HCT116 (cell line): Measurements from ENCODE around the gene FBXO34. TPM values are rescaled to one million over a fixed set of nuclear protein-coding genes. Genes with fewer than 3 reads are reported as not detected.

Experiments used
- ATAC-seq: fragments of 200-7000 bp; cut with Tn5 transposase; 2 replicates; pipeline ENCODE4 v1.9.1; 2020; ENCODE audit warnings: mild to moderate bottlenecking, moderate library complexity
- BruUV-seq: library from RNA; stranded (reverse); fragments of 400-500 nt; replicated peaks from 2 replicates; lab custom pipeline; 2021; lab: Mats Ljungman, UMichigan
- CTCF ChIA-PET: fragments of 300-600 bp; sonication (Branson Sonifier 250); formaldehyde crosslinking; loops from one replicate; lab custom pipeline; 2021; ENCODE audit warnings: antibody characterized with exemption; lab: Charles Lee
- POLR2A ChIA-PET: fragments of 300-600, 350-600 bp; sonication (Branson Sonifier 250); formaldehyde crosslinking; loops from one replicate; lab custom pipeline; 2021; ENCODE audit warnings: antibody characterized with exemption; lab: Charles Lee
- RAD21 ChIA-PET, 2 experiments: fragments of 300-600 bp; sonication (Branson Sonifier 250); formaldehyde crosslinking; loops; one replicate each; lab custom pipeline; 2023; ENCODE audit warnings: low total read pairs in 2 of 2; ENCODE audit not compliant: uncharacterized antibody in 2 of 2, unreplicated experiment in 2 of 2, low non-redundant PET in 1 of 2; lab: Charles Lee
- DNase-seq: peaks from one replicate; pipeline ENCODE4 v3.0.0-alpha.2; 2010; ENCODE audit warnings: low read depth, low spot score
- H2AFZ ChIP-seq: fragments of 200-600 bp; shearing (Covaris generic), sonication (generic); 2 replicates; pipeline ENCODE4 v1.6.1; 2017; ENCODE audit warnings: low read depth, mixed run types, mixed read lengths, antibody characterized with exemption, low read length; ENCODE audit not compliant: poor library complexity, severe bottlenecking
- H3K27ac ChIP-seq: 2 replicates; pipeline ENCODE4 v1.5.1; 2012; ENCODE audit warnings: low read depth, low read length
- H3K27me3 ChIP-seq: fragments of 200-600 bp; sonication (generic); 2 replicates; pipeline ENCODE4 v1.6.1; 2016; ENCODE audit warnings: mixed run types, low read length, mixed read lengths; ENCODE audit not compliant: insufficient read depth
- H3K36me3 ChIP-seq, 2 experiments: fragments of 200-500 bp in 1 of 2; fragments of 200-600 bp in 1 of 2; sonication (Bioruptor generic) in 1 of 2; sonication (generic) in 1 of 2; 2 replicates each; pipeline versions ENCODE4 v1.5.1 to v1.6.1; 2014 to 2016; ENCODE audit warnings: low read length in 2 of 2, inconsistent platforms in 1 of 2, mixed read lengths in 1 of 2, mixed run types in 1 of 2; ENCODE audit not compliant: insufficient read depth in 2 of 2, control insufficient read depth in 1 of 2
- H3K4me1 ChIP-seq, 2 experiments: fragments of 200-600 bp in 1 of 2; sonication (generic) in 1 of 2; 2 replicates each; pipeline versions ENCODE4 v1.5.1 to v1.6.1; 2012 to 2017; ENCODE audit warnings: low read length in 2 of 2, inconsistent platforms in 1 of 2, mild to moderate bottlenecking in 1 of 2, mixed read lengths in 1 of 2, mixed run types in 1 of 2, moderate library complexity in 1 of 2; ENCODE audit not compliant: insufficient read depth in 2 of 2, control insufficient read depth in 1 of 2
- H3K4me2 ChIP-seq: fragments of 200-600 bp; sonication (generic); 2 replicates; pipeline ENCODE4 v1.6.1; 2017; ENCODE audit warnings: mixed run types, low read length, mixed read lengths
- H3K4me3 ChIP-seq, 2 experiments: fragments of 200-600 bp in 1 of 2; sonication (generic) in 1 of 2; replicated peaks in 1 of 2; 2 replicates each; pipeline ENCODE4 v1.5.1; 2011 to 2016; ENCODE audit warnings: low read length in 2 of 2, control low read depth in 1 of 2, low read depth in 1 of 2, mild to moderate bottlenecking in 1 of 2, mixed read lengths in 1 of 2, mixed run types in 1 of 2
- H3K79me2 ChIP-seq: fragments of 200-600 bp; sonication (generic); 2 replicates; pipeline ENCODE4 v1.6.1; 2017; ENCODE audit warnings: mild to moderate bottlenecking, mixed run types, low read length, moderate library complexity, mixed read lengths; ENCODE audit not compliant: insufficient read depth
- H3K9ac ChIP-seq: fragments of 200-600 bp; sonication (generic); 2 replicates; pipeline ENCODE4 v1.6.1; 2016; ENCODE audit warnings: low read length, mixed read lengths
- H3K9me2 ChIP-seq: fragments of 200-600 bp; sonication (generic), shearing (Covaris generic); 2 replicates; pipeline ENCODE4 v1.6.1; 2017; ENCODE audit warnings: mixed run types, mild to moderate bottlenecking, moderate library complexity; ENCODE audit not compliant: insufficient read depth
- H3K9me3 ChIP-seq, 2 experiments: fragments of 200-500 bp in 1 of 2; fragments of 200-600 bp in 1 of 2; sonication (Bioruptor generic) in 1 of 2; sonication (generic) in 1 of 2; 2 replicates each; pipeline ENCODE4 v1.6.1; 2014 to 2017; ENCODE audit warnings: low read length in 2 of 2, mixed read lengths in 2 of 2, inconsistent platforms in 1 of 2, low read depth in 1 of 2, mild to moderate bottlenecking in 1 of 2, mixed run types in 1 of 2, moderate library complexity in 1 of 2; ENCODE audit not compliant: control insufficient read depth in 1 of 2, insufficient read depth in 1 of 2
- H4K20me1 ChIP-seq: fragments of 200-600 bp; sonication (generic), shearing (Covaris generic); 2 replicates; pipeline ENCODE4 v1.6.1; 2017; ENCODE audit warnings: mixed run types, mild to moderate bottlenecking, moderate library complexity; ENCODE audit not compliant: insufficient read depth
- CBX3 ChIP-seq: IDR thresholded peaks from 2 replicates; pipeline ENCODE4 v1.6.1; 2012; ENCODE audit warnings: low read depth
- CEBPB ChIP-seq: IDR thresholded peaks from 2 replicates; pipeline ENCODE4 v1.6.1; 2012; ENCODE audit warnings: low read depth
- EGR1 ChIP-seq: IDR thresholded peaks from 2 replicates; pipeline ENCODE4 v1.6.1; 2012; ENCODE audit warnings: low read depth
- ELF1 ChIP-seq: IDR thresholded peaks from 2 replicates; pipeline ENCODE4 v1.6.1; 2012; ENCODE audit warnings: low read depth, borderline replicate concordance
- EZH2 ChIP-seq: fragments of 200-600 bp; sonication (generic); IDR thresholded peaks from 2 replicates; pipeline ENCODE4 v1.6.1; 2017; ENCODE audit warnings: antibody characterized with exemption, mixed run types
- JUND ChIP-seq: IDR thresholded peaks from 2 replicates; pipeline ENCODE4 v1.6.1; 2012
- POLR2A ChIP-seq: IDR thresholded peaks from 2 replicates; pipeline ENCODE4 v1.7.0; 2011; ENCODE audit warnings: borderline replicate concordance; ENCODE audit not compliant: insufficient read depth, insufficient read length; ENCODE audit errors: extremely low read depth
- POLR2AphosphoS5 ChIP-seq: IDR thresholded peaks from 2 replicates; pipeline ENCODE4 v1.6.1; 2011; ENCODE audit warnings: mild to moderate bottlenecking, low read depth, low read length, moderate library complexity
- RAD21 ChIP-seq: IDR thresholded peaks from 2 replicates; pipeline ENCODE4 v1.6.1; 2012; ENCODE audit warnings: low read depth, mild to moderate bottlenecking
- SIN3A ChIP-seq: IDR thresholded peaks from 2 replicates; pipeline ENCODE4 v1.6.1; 2012; ENCODE audit warnings: low read depth
- SP1 ChIP-seq: IDR thresholded peaks from 2 replicates; pipeline ENCODE4 v1.6.1; 2012; ENCODE audit warnings: low read depth
- SRF ChIP-seq: IDR thresholded peaks from 2 replicates; pipeline ENCODE4 v1.6.1; 2012; ENCODE audit warnings: low read depth
- TCF7L2 ChIP-seq: IDR thresholded peaks from 2 replicates; pipeline ENCODE4 v1.7.0; 2011; ENCODE audit warnings: borderline replicate concordance, inconsistent platforms; ENCODE audit not compliant: insufficient read depth, insufficient read length; ENCODE audit errors: extremely low read depth
- YY1 ChIP-seq: IDR thresholded peaks from 2 replicates; pipeline ENCODE4 v1.6.1; 2011; ENCODE audit warnings: low read length, low read depth, moderate library complexity, mild to moderate bottlenecking; ENCODE audit not compliant: insufficient replicate concordance; ENCODE audit errors: extremely low read depth
- ZFX ChIP-seq: fragments of 450-650 bp; IDR thresholded peaks from 2 replicates; pipeline ENCODE4 v1.6.1; 2017
- ZNF274 ChIP-seq: fragments of 200-500 bp; sonication (Bioruptor generic); IDR thresholded peaks from 2 replicates; pipeline ENCODE4 v1.6.1; 2014; ENCODE audit warnings: mild to moderate bottlenecking, low read depth, low read length, inconsistent platforms
- intact Hi-C: fragments of 100-400 bp; cut with micrococcal nuclease; formaldehyde crosslinking; loops from 2 replicates; pipeline ENCODE4 v1.10.0; 2022
- total RNA-seq: library from RNA; stranded (reverse); gene quantifications from one replicate; pipeline ENCODE4 v1.2.1, GENCODE V29; 2021; ENCODE audit not compliant: unreplicated experiment
- TF ChIP-seq, protein P1 (sequence below): IDR thresholded peaks from 2 replicates; pipeline ENCODE4 v1.6.1; 2012
- TF ChIP-seq, protein P2 (sequence below): IDR thresholded peaks from 2 replicates; pipeline ENCODE4 v1.6.1; 2012; ENCODE audit warnings: low read depth
- TF ChIP-seq, protein P3 (sequence below), 3 experiments: fragments of 200-600 bp in 1 of 3; sonication (generic) in 1 of 3; IDR thresholded peaks in 2 of 3; conservative IDR thresholded peaks in 1 of 3; 2 replicates each; pipeline ENCODE4 v1.5.1; 2012 to 2017; ENCODE audit warnings: low read depth in 2 of 3, low read length in 2 of 3, antibody characterized with exemption in 1 of 3, borderline replicate concordance in 1 of 3, control low read depth in 1 of 3, mild to moderate bottlenecking in 1 of 3, mixed read lengths in 1 of 3, mixed run types in 1 of 3, moderate library complexity in 1 of 3; ENCODE audit not compliant: insufficient read depth in 1 of 3
- TF ChIP-seq, protein P4 (sequence below): IDR thresholded peaks from 2 replicates; pipeline ENCODE4 v1.6.1; 2011; ENCODE audit warnings: mild to moderate bottlenecking, low read length, moderate library complexity; ENCODE audit not compliant: insufficient replicate concordance; ENCODE audit errors: extremely low read depth

Gene FBXO34
- total RNA-seq, 1 experiment from 2014 or later = 26.9 TPM

DNA sequence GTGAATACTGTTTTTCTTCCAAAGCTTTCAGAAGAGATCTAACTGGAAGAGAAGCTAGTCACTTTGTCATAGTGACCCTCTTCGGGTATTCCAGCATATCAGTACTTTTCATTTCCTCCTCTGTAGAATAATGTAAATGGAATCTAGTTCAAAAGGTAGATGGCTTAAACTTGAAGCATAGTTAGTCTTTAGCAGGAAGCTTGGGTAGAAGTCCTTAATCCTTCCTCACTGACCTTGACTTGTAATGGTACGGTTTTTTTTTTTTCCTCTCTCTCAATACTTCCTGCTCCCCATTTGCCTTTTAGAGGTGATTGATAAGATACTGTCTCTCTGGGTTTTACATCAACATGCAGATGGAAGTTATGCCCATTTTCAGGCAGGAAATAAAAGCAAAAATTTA is 1.7 kb downstream of the FBXO34 start:
- intact Hi-C loops = no loop called here
- CTCF ChIA-PET = interaction anchor here (1.2 kb wide), 1 partner anchor 81 kb away, joined by 4 read pairs; no protein-coding TSS in a partner anchor
- H3K36me3 ChIP-seq = no peaks in the 10 kb centered on the region
- H4K20me1 ChIP-seq = peaks cover 9% of the 10 kb centered on the region; the same call in 1 of the 2 replicates
- TSS peak; percentile 52 for BruUV-seq
- H3K9ac ChIP-seq = no peak overlapping the region
- peaks cover 8 to 16% of the 10 kb centered on the region in 2 experiments; a peak in 3 of 4 replicates for H3K4me1 ChIP-seq
- RAD21 ChIA-PET = no interaction called here
- peaks cover 64% of the 10 kb centered on the region for H3K79me2 ChIP-seq
- H3K27me3 ChIP-seq = no peaks in the 10 kb centered on the region
- ATAC-seq (no peak), DNase-seq (no peak)
- no peaks in the 10 kb centered on the region for H3K9me3 ChIP-seq
- H2AFZ ChIP-seq = no peak overlapping the region
- H3K4me3 ChIP-seq = no peak overlapping the region; a peak in 2 of 4 replicates
- H3K27ac ChIP-seq = no peak overlapping the region
- H3K4me2 ChIP-seq = peak overlapping the region; percentile 74; the same call in 1 of the 2 replicates
- POLR2A ChIA-PET = no interaction called here
- no peaks in the 10 kb centered on the region; the same call in 1 of the 2 replicates for H3K9me2 ChIP-seq
- TF ChIP-seq, protein P1, sequence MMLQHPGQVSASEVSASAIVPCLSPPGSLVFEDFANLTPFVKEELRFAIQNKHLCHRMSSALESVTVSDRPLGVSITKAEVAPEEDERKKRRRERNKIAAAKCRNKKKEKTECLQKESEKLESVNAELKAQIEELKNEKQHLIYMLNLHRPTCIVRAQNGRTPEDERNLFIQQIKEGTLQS = no peak
- TF ChIP-seq ZNF274 (no peak), RAD21 (no peak), YY1 (no peak), ZFX (no peak), POLR2A (no peak), ELF1 (no peak), TCF7L2 (no peak), CEBPB (no peak), SIN3A (no peak), CBX3 (no peak), EZH2 (no peak), POLR2AphosphoS5 (no peak), EGR1 (no peak), JUND (no peak), SP1 (no peak), SRF (no peak)
- TF ChIP-seq, protein P2, sequence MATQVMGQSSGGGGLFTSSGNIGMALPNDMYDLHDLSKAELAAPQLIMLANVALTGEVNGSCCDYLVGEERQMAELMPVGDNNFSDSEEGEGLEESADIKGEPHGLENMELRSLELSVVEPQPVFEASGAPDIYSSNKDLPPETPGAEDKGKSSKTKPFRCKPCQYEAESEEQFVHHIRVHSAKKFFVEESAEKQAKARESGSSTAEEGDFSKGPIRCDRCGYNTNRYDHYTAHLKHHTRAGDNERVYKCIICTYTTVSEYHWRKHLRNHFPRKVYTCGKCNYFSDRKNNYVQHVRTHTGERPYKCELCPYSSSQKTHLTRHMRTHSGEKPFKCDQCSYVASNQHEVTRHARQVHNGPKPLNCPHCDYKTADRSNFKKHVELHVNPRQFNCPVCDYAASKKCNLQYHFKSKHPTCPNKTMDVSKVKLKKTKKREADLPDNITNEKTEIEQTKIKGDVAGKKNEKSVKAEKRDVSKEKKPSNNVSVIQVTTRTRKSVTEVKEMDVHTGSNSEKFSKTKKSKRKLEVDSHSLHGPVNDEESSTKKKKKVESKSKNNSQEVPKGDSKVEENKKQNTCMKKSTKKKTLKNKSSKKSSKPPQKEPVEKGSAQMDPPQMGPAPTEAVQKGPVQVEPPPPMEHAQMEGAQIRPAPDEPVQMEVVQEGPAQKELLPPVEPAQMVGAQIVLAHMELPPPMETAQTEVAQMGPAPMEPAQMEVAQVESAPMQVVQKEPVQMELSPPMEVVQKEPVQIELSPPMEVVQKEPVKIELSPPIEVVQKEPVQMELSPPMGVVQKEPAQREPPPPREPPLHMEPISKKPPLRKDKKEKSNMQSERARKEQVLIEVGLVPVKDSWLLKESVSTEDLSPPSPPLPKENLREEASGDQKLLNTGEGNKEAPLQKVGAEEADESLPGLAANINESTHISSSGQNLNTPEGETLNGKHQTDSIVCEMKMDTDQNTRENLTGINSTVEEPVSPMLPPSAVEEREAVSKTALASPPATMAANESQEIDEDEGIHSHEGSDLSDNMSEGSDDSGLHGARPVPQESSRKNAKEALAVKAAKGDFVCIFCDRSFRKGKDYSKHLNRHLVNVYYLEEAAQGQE = no peak
- TF ChIP-seq, protein P3, sequence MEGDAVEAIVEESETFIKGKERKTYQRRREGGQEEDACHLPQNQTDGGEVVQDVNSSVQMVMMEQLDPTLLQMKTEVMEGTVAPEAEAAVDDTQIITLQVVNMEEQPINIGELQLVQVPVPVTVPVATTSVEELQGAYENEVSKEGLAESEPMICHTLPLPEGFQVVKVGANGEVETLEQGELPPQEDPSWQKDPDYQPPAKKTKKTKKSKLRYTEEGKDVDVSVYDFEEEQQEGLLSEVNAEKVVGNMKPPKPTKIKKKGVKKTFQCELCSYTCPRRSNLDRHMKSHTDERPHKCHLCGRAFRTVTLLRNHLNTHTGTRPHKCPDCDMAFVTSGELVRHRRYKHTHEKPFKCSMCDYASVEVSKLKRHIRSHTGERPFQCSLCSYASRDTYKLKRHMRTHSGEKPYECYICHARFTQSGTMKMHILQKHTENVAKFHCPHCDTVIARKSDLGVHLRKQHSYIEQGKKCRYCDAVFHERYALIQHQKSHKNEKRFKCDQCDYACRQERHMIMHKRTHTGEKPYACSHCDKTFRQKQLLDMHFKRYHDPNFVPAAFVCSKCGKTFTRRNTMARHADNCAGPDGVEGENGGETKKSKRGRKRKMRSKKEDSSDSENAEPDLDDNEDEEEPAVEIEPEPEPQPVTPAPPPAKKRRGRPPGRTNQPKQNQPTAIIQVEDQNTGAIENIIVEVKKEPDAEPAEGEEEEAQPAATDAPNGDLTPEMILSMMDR (IDR thresholded peaks at IDR 0.05 in 2 of 3, conservative IDR thresholded peaks at IDR 0.05 in 1 of 3; ENCODE audit: borderline replicate concordance in 1 of 3, insufficient read depth in 1 of 3, low read depth in 2 of 3, low read length in 2 of 3) = no peak
- TF ChIP-seq, protein P4, sequence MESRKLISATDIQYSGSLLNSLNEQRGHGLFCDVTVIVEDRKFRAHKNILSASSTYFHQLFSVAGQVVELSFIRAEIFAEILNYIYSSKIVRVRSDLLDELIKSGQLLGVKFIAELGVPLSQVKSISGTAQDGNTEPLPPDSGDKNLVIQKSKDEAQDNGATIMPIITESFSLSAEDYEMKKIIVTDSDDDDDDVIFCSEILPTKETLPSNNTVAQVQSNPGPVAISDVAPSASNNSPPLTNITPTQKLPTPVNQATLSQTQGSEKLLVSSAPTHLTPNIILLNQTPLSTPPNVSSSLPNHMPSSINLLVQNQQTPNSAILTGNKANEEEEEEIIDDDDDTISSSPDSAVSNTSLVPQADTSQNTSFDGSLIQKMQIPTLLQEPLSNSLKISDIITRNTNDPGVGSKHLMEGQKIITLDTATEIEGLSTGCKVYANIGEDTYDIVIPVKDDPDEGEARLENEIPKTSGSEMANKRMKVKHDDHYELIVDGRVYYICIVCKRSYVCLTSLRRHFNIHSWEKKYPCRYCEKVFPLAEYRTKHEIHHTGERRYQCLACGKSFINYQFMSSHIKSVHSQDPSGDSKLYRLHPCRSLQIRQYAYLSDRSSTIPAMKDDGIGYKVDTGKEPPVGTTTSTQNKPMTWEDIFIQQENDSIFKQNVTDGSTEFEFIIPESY = no peak
